HG03558 (cell line): ENCODE data around the gene CKS1B.

ENCODE experiments used
- ATAC-seq: cut with Tn5 transposase; IDR thresholded peaks from one replicate; pipeline ENCODE4 v1.9.1; 2021; ENCODE audit warnings: moderate number of reproducible peaks; ENCODE audit not compliant: unreplicated experiment; ENCODE audit errors: extremely low read depth

Gene CKS1B

DNA sequence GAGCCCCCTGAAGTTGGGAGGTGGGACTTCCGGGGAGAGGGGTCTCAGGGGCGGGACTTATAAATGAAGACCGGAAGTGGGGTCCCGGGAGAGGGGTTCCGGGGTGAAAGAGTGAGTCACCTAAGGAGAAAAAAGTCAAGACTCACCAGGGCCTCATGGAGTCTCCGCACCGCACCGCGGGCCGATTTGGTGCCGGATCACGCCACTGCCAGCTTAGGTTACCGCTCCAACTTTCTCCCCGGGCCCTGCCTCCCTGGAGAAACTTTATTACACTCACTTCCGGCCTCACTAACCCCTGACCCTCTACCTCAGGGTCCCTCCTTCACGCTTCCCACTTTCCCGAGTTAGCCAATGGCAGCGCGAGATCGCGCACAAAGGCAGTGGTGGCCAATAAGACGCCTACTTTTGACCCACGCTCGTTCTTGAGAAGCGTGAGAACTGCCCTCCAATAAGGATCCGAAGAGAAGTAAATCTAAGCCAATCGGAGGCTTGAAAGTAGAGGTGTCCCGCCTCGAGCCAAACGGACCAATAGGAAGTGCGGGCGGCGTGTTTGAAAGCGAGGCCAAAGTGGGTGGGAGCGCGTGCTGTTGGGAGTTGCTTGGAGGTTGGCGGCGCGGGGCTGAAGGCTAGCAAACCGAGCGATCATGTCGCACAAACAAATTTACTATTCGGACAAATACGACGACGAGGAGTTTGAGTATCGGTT is at the start of gene CKS1B:
Gene CKS1B (plus strand): TSS at position 580 of the 706 bp plus-strand sequence. CDS start 65 bp downstream, at position 645.
- ATAC-seq, result peak; percentile 54

DNA sequence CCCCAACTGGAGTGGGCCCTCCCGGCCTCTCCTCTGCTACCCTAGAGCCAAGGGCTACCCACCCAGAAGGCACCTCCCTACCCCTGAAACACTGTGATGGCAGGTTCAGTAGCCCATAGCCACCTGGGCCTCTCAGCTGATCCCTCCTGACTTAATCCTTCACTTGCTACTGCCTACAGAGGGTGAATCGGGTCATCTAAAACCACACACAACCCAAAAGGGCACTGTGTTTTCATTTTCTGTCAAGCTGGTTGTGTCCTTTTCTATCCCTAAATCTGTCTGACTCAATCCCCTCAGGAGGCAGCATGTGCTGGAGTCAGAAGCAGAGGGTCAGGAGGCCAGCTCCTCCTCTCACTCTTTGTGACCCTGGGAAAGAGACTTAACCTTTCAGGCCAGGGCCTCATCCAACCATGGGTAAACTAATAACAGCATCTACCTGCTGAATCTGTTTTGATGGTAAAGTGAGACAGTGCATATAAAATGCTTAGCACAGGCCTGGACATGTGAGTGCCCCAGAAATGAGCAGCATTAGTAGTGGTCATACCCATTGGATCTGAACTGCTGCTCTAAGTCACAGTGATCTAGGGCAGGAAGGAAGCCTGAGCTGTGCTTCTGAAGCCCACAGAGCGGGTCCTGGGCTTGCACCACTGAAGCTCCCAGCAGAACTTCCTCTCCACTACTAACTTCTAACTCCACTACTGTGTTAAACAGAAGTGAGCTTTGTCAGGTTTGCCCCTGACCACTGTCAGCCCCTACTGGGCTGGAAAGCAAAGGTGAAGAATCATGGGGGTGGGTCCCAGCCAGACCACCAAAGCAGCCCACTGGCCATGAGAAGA is 48.9 kb upstream of the CKS1B start:
- no peak for ATAC-seq

DNA sequence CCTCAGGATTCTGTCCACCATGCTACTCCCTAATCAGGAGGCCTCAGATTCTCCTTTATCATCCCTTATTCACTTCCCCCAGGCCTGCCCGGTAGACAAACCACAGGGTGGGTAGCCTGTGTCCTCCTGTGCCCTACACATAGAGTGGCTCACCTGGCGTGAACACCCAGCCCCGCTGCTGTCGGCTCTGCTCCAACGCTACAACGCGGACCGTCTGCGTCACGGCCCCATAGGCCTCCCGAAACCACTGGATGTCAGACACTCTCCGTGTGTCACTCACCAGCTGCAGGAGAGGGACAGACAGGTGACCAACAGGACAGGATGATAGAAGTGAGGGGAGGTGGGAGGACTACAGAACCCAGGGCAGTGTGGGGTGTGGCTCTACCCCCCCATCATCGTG is 48.3 kb upstream of the CKS1B start:
- ATAC-seq, result no peak

DNA sequence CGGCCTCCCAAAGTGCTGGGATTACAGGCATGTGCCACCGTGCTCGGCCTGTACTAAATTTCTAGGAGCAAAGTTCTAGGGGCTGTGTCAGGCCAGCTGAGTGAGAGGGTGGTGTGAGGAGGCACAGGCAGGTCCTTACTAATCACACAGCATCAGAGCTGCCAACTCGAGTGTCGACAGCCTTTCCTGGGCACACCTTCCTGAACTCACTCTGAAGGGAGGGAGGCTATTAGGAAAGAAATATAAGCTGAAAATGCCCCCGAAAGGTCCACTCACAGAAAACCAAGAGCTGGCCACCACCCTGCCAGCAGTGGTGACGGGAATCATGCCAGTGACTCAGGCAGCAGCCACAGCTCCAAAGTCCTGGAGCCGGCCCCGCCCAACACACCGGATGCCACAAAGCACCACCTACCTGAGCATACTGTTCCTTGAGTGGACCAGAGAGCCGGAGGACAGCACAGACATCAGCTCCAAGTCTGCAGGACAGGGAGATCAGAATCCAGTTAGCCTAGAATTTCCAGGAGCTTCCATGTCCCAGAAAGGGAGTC is 42.5 kb upstream of the CKS1B start:
- no peak for ATAC-seq

DNA sequence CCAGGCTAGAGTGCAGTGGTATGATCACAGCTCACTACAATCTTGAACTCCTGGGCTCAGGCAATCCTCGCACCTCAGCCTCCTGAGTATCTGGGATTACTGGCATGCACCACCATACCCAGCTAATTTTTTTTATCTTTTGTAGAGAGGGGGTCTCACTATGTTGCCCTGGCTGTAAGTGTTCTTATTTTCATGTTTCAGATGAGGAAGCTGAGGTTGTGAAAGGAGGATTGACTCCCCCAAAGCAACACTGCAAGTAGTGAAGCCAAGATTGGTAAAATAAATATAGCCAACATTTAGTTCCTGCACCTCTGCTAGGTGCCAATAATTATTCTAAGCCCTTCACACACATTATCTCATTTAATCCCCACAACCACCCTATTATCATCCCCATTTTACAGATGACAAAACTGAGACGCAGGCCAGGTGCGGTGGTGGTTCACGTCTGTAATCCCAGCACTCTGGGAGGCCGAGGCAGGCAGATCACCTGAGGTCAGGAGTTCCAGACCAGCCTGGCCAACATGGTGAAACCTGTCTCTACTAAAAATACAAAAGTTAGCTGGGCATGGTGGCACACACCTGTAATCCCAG is 40.0 kb upstream of the CKS1B start:
- ATAC-seq, result no peak

DNA sequence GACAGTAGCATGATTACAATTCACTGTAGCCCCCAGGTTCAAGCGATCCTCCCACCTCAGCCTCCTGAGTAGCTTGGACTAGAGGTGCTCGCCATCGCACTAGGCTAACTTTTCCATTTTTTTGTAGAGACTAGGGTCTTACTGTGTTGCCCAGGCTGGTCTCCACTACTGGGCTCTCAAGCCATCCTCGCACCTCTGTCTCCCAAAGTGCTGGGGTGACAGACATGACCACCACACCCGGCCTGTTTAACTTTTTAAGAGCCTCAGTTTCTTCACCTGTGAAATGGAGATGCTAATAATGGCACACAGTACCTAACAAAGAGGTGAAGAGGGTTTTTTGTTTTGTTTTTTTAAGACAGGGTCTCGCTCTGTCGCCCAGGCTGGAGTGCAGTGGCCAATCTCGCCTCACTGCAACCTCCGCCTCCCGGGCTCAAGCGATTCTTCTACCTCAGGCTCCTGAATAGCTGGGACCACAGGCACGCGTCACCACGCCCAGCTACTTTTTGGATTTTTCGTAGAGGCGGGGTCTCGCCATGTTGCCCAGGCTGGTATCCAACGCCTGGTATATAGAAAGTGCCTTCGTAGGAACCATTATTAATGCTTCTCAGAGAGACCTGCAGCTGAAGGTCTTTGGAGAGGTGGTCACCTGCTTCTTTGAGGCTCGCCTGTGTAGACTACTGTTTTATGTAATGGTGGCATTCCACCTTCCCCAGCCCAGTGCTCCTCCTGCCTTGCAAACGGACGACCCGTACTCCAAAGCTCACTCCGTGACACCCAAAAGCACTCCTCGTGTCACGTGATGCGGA is 38.5 kb upstream of the CKS1B start:
- ATAC-seq, result no peak

DNA sequence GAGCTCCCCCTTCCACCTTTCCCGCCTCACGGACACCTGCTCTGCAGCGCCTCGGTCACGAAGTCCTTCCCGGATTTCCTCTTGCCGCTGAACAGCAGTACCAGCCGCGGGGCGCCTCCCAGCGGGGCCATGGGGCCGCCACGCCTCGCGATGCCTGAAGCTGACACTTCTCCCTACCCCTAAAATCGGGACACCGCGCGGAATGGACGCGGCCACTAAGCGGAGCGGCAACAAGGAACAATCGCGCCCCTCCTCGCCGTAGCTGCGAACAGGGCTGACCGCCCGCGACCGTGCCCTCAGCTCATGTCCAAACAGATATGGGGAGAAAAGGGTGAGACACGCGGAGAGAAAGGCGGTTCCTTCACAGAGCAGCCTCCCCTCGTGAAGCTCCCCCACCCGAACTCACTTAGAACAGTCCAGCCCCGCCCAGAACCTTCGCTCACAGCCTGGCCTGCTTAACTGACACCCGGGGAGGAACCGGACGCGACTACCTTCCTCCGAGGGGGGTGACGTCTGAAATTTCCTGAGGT is 37.9 kb upstream of the CKS1B start, which contains the start of gene PMVK:
Gene PMVK (minus strand): TSS at position 165 of the 530 bp plus-strand sequence. CDS start 34 bp downstream, at position 131.
- peak; percentile 30 for ATAC-seq

DNA sequence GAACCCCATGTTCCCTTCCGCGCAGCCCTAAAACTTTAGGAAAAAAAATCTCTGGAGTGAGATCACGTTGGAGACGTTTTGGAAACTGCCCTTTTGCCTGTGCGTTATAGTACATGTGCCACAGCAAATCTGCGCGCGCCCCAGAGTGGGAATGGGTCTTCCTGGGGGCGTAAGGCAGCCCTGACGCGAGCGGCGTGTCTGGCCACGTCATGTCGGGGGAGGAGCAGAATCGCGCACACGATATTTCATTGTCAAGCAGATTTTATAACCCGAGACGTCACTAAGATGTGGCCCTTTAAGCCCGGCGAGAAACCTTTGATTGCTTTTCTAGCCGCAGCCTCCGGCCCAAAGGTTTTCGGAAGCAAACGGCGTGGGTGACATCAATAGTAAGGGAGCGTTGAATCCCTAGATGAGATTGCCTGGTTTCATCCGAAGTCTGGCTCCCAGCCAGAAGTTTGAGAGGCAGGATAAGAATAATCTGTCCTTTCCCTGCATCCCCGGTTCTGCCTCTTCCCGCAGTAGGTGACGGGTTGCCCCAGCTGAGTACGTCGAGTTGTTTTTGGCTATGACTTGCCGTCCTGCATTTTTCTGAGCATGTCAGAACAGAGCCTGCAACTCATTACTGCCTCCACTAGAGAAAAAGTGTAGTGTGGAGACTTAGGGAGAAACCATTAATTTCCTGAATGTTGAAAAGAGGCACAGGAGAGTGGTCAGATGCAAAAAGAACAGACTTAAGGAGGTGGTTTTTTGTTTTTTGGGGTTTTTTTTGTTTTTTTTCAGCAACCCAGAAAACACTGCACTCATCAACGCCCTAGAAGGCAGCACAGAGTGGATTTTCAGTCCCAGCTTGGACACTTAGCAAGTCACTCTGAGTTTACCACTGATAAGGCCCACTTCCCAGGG is 37.1 kb upstream of the CKS1B start:
- peak; percentile 23 for ATAC-seq

DNA sequence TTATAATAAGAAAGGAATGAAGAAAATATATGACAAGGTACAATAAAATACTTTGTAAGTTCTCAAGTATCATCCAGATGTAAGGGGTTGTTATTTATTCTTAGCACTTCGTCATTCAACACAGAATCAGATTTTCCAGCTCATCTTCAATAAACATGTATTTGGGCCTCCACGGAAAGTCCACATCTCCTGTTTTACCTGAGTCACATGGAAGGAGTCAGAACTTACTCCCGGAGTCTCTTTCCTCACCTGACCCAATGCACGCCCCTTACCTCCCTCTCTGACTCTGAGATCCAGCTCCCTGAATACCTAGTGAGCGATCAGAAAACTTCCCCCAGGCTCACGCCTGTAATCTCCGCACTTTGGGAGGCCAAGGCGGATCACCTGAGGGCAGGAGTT is 36.5 kb upstream of the CKS1B start:
- ATAC-seq, result no peak

DNA sequence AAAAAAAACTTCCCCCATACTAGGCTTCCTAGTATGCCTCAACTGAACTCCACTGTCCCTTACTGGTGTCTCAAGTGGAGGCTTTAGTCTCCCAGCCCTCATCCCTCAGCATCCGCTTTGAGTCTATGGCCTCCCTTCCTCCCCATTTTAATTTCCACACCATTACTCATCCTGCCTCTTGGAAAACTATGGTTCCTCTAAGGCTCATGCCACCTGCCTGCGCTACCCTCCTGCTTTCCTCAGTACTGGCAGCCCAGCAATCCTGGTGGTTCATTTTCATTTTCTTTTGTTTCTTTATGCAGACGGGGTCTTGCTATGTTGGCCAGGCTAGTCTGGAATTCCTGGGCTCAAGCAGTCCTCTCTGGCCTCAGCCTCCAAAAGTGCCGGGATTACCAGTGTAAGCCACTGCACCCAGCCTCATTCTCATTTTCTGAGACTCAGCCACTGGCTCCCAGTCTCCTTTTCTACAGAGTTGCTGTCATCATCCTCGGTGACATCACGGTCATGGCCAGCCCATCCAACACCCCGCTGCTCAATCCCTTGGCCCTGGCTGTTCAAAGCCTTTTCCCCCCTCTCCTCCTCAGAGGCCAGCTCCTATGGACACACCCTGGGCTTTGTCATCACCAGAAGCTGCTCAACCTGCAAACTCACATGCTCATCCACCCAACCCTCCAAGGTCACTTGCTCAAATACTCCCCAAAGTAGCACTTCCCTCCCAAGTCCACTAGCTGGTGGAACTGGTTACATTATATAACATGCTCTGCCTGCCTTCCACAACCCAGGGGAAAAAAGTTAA is 35.7 kb upstream of the CKS1B start:
- no peak for ATAC-seq

DNA sequence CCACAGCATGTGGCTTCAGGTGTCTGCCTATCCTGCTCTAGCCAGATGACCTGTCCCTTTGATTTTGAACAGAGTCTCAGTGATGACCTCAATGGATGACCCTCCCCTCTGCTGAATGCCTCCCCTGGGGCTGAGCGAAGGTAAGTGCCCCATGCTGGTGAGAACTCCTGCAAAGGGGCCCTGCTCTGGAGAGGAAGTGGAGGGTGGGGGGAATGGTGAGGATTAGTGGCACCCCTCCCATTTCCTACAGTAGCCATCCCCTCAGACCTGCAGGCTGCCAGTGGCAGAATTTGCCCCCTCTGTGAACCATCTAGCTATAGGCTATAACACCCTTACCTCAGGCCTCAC is 34.3 kb upstream of the CKS1B start:
- no peak for ATAC-seq

DNA sequence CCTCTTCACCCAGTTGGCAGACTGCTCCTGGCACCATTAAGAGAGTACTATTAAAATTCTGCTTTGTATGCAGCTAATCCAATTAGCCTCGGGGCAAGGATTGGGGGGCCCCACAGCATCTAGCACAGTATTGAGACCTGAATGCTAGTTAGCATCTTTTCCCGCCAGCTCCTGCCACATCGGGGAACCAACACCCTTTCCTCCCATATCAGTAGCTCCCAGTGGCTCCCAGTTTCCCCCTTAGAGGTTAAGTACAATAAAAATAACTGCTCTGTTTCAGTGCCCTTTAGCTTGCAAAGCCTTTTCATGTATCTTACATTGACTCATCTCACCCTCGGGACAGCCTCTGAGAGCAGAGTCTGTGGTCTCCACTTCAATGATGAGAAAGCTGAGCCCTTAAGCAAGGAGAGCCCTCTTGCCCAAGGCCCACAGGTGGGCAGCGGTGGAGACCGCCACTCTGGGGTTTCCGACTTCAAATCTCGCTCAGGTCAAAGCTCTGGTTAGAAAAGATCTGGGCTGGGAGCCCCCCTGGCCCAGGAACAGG is 33.8 kb upstream of the CKS1B start:
- no peak for ATAC-seq

DNA sequence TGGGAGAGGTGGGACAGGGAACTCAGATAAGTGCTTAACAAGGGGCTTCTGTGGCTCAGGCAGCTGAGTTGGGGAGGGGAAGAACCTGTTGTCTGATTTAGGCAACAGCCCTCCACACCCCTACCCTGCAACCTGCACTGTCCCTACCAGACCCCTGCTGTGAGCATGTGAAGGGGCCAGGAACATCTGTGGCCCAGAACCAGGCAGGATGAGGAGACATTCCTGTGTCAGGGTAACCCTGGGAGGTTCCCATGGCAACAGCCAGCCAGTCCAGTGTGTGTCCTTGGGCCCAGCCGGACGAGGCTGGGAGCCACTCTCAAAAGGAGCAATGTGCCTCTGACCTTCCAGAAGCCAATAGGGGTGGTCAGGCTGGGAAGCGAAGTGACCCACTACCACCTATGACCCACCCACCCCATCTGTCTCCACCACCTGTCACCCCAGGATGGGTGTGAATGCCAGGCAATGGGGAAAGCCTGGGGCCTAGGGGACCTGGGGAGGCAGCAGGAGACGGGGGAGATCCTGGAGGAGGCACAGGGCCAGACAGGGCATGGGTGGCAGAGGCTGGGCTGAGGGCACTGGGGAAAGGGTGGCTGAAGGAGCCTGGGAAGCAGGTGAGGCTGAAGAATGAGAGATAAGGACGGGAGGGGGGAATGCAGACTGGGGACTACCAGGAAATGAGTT is 33.0 kb upstream of the CKS1B start:
- no peak for ATAC-seq

DNA sequence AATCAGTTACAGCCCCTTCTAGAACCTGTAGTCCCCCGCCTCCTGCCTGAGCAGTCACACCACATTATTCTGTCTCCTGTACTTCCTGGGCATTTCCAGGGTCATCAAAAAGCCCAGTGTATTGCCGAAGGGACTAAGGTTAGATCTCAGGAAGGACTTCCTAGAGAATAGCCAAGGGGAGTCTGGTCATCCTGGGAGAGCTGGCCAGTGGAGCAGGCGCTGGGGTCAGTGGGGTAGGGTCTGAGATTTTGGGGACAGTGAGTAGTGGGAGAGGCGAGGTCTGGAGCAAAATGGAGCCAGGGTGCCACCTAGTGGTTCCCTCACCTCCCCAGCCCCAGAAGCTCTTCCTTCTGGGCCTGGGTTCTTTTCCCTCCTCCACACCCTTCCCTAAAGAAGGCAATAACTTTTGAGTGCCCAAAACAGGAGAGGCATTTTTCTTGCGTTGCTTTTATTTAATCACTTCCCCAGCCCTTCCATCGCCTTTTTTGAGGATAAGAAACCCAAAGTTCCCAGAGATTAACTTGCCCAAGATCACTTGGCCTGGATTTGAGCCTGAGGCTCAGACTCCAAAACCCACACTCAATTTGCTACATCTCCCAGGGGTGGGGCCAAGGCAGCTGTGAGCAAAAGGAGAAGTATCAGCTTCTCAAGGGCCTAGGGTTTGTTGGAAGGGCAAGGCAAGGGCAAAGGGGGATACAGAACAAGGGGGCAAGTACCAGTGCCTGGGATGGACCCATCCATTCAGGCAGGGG is 30.7 kb upstream of the CKS1B start:
- no peak for ATAC-seq

DNA sequence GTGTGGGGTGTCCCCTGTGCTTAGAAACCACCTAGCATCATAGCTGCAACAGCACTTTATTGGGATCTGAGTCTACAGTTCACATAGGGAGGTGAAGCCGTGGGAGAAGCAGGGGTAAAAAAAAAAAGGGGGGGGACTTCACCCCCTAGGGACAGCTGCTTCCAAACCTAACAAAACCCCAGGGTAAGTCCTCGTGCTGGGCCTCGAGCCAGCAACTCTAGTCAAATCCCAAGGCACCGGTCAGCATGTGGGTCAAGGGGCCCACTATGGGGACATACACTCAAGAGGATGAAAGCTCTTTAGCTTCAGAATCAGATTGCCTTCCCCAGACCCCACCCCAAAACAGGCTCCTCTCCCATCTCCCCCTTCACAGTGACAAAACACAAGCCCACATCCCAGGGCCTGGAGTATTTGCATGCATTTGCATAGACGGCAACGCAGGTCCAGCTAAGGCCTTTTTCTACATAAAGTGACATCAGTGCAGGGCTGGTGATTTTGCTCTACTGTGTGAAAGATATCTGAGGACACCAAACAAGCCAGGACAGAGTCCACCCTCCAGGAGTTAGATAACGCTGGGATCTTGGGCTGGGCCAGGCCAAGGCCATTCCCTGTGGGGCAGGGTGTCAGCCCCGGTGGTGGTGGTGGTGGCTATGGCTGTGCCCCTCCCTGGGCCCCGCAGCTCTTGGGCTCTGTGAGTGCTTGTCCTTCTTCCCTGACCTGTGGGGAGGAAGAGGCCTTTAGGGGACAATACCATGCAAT is 29.9 kb upstream of the CKS1B start:
- ATAC-seq, result no peak
